K562 (cell line): ENCODE measurements around the gene ACBD4. TPM values are rescaled to one million over a fixed set of nuclear protein-coding genes. Genes with fewer than 3 reads are reported as not detected.

Source experiments
- ATF1 ChIP-seq, 2 experiments: fragments of 450-650 bp in 1 of 2; IDR thresholded peaks; 2 replicates each; pipeline ENCODE4 v1.6.1; 2016; ENCODE audit warnings: missing compliant biosample characterization in 1 of 2, missing genetic modification characterization in 1 of 2
- CEBPZ ChIP-seq: fragments of 150-350 bp; IDR thresholded peaks from 2 replicates; pipeline ENCODE4 v1.6.1; 2014; ENCODE audit warnings: low read depth, mild to moderate bottlenecking, low read length, borderline replicate concordance
- CSDE1 ChIP-seq, 2 experiments: fragments of 450-650 bp; IDR thresholded peaks; 2 replicates each; pipeline ENCODE4 v1.6.1; 2016; ENCODE audit warnings: mild to moderate bottlenecking in 1 of 2
- DMBX1 ChIP-seq: fragments of 250-450 bp; sonication (Bioruptor Pico); IDR thresholded peaks from 2 replicates; pipeline ENCODE4 v1.8.0; 2022; ENCODE audit warnings: inconsistent platforms, mild to moderate bottlenecking, moderate library complexity, borderline replicate concordance
- ETV6 ChIP-seq, 3 experiments: fragments of 150-350 bp in 1 of 3; sonication (generic) in 1 of 3; formaldehyde crosslinking in 1 of 3; IDR thresholded peaks; 2 replicates each; pipeline versions ENCODE4 v1.6.1 to v1.8.0; 2014 to 2022; ENCODE audit warnings: borderline replicate concordance in 2 of 3, low read depth in 2 of 3, antibody characterized with exemption in 1 of 3, low read length in 1 of 3, mild to moderate bottlenecking in 1 of 3, missing genetic modification reagents in 1 of 3
- FOXP1 ChIP-seq: sonication (generic); formaldehyde crosslinking; IDR thresholded peaks from 2 replicates; pipeline ENCODE4 v1.8.0; 2022; ENCODE audit warnings: mild to moderate bottlenecking, missing genetic modification reagents
- HDAC2 ChIP-seq: fragments of 450-650 bp; IDR thresholded peaks from 2 replicates; pipeline ENCODE4 v1.6.1; 2016; ENCODE audit warnings: mild to moderate bottlenecking
- HNRNPH1 ChIP-seq: fragments of 200-400 bp; formaldehyde crosslinking; optimal IDR thresholded peaks from 2 replicates; pipeline ENCODE3; 2017; ENCODE audit warnings: low read depth, mild to moderate bottlenecking, low read length, moderate library complexity
- LEF1 ChIP-seq: fragments of 450-650 bp; IDR thresholded peaks from 2 replicates; pipeline ENCODE4 v1.6.1; 2016; ENCODE audit warnings: mild to moderate bottlenecking
- MYNN ChIP-seq, 2 experiments: sonication (generic); formaldehyde crosslinking in 1 of 2; IDR thresholded peaks; 2 replicates each; pipeline versions ENCODE4 v1.5.0 to v1.6.1; 2016 to 2020; ENCODE audit warnings: antibody characterized with exemption in 1 of 2, missing genetic modification reagents in 1 of 2
- NRF1 ChIP-seq, 2 experiments: fragments of 450-650 bp; IDR thresholded peaks in 1 of 2; conservative IDR thresholded peaks in 1 of 2; 2 replicates each; pipeline ENCODE4 v1.6.1; 2014; ENCODE audit warnings: mild to moderate bottlenecking in 2 of 2
- NUFIP1 ChIP-seq: fragments of 450-650 bp; IDR thresholded peaks from 2 replicates; pipeline ENCODE4 v1.6.1; 2018; ENCODE audit not compliant: partially characterized antibody
- PTRF ChIP-seq: fragments of 450-650 bp; IDR thresholded peaks from 2 replicates; pipeline ENCODE4 v1.6.1; 2016; ENCODE audit warnings: mild to moderate bottlenecking, missing genetic modification characterization, missing compliant biosample characterization
- RFX5 ChIP-seq: IDR thresholded peaks from 2 replicates; pipeline ENCODE4 v1.6.1; 2011; ENCODE audit warnings: low read depth, mild to moderate bottlenecking, improper control_type of control experiment, low read length
- SAP30 ChIP-seq: fragments of 200-600 bp; sonication (generic); IDR thresholded peaks from 2 replicates; pipeline ENCODE4 v1.6.1; 2012; ENCODE audit warnings: borderline replicate concordance, low read depth, mild to moderate bottlenecking, moderate library complexity, low read length, control low read depth, inconsistent platforms; ENCODE audit not compliant: insufficient read depth, poor library complexity, severe bottlenecking
- TCFL5 ChIP-seq: fragments of 250-450 bp; sonication (Bioruptor Pico); conservative IDR thresholded peaks from 2 replicates; pipeline ENCODE4 v1.6.1; 2021; ENCODE audit warnings: mild to moderate bottlenecking, moderate library complexity, matching md5 sums
- THRA ChIP-seq: fragments of 450-650 bp; IDR thresholded peaks from 2 replicates; pipeline ENCODE4 v1.6.1; 2017; ENCODE audit warnings: mild to moderate bottlenecking, moderate library complexity
- ZBTB1 ChIP-seq: sonication (generic); formaldehyde crosslinking; IDR thresholded peaks from 2 replicates; pipeline ENCODE4 v1.8.1; 2023; ENCODE audit warnings: missing genetic modification reagents, low read depth, mild to moderate bottlenecking, borderline replicate concordance
- ZFP36 ChIP-seq: fragments of 150-350 bp; IDR thresholded peaks from 2 replicates; pipeline ENCODE4 v1.6.1; 2018; ENCODE audit warnings: low read length, low read depth; ENCODE audit not compliant: partially characterized antibody
- ZNF282 ChIP-seq: sonication (generic); formaldehyde crosslinking; IDR thresholded peaks from 2 replicates; pipeline ENCODE4 v1.8.1; 2023; ENCODE audit warnings: missing genetic modification reagents
- ZNF408 ChIP-seq: fragments of 250-450 bp; sonication (Bioruptor Pico); IDR thresholded peaks from 2 replicates; pipeline ENCODE4 v1.4.0; 2020; ENCODE audit warnings: low read depth, mild to moderate bottlenecking, moderate library complexity
- ZNF584 ChIP-seq: fragments of 200-800 bp; sonication (Bioruptor generic); IDR thresholded peaks from 2 replicates; pipeline ENCODE4 v1.6.1; 2016; ENCODE audit warnings: low read depth, mild to moderate bottlenecking, missing genetic modification characterization, missing compliant biosample characterization
- ZNF75A ChIP-seq: fragments of 450-650 bp; formaldehyde crosslinking; IDR thresholded peaks from 2 replicates; pipeline ENCODE4 v1.4.0; 2020; ENCODE audit warnings: mild to moderate bottlenecking
- ZNF830 ChIP-seq: fragments of 250-450 bp; sonication (Bioruptor Pico); IDR thresholded peaks from 2 replicates; pipeline ENCODE4 v1.5.0; 2021; ENCODE audit warnings: mild to moderate bottlenecking
- polyA plus RNA-seq, 8 experiments: library from polyadenylated mRNA; depleted of rRNA in 4 of 8; stranded (reverse) in 5 of 8; unstranded in 3 of 8; fragments of >200 nt; fragmentation: Nextera tagmentation in 2 of 8; fragmentation: Illumina TruSeq in 1 of 8; extraction: Ambion mirVana in 2 of 8; extraction: Trizol in 1 of 8; gene quantifications; 2 replicates each; pipeline versions ENCODE4 v1.2.1 to v1.2.3, GENCODE V29; 2011 to 2014; ENCODE audit warnings: inconsistent platforms in 1 of 8, missing spikeins in 1 of 8
- total RNA-seq, 7 experiments: library from RNA; depleted of rRNA in 6 of 7; stranded (reverse); fragments of >200 nt in 6 of 7; fragmentation: Illumina TruSeq in 2 of 7; extraction: Trizol in 2 of 7; gene quantifications; 2 replicates each; pipeline versions ENCODE4 v1.2.1 to v1.2.3, GENCODE V29; 2011 to 2021; ENCODE audit warnings: low replicate concordance in 1 of 7

Gene ACBD4
- total and polyA plus RNA-seq, 9 of the 15 experiments (the other 6 are each of a cell fraction or from before 2014, with no cell fraction given): 0.14 to 6.9 (median 4.6) TPM

- TF ChIP-seq SAP30 (peak; percentile 26), ATF1 (CRISPR knock-in tag; IDR thresholded peaks at IDR 0.05) (no peak), ATF1 (tag; IDR thresholded peaks at IDR 0.05) (no peak; the same call in 1 of the 2 replicates), LEF1 (peak; percentile 87), ZNF584 (peak; percentile 68; the same call in 1 of the 2 replicates), HNRNPH1 (no peak), ZNF408 (no peak), HDAC2 (peak; percentile 64; the same call in 1 of the 2 replicates), TCFL5 (CRISPR knock-in tag) (no peak), ETV6 (IDR thresholded peaks at IDR 0.05; ENCODE audit: borderline replicate concordance in 1 of 2, low read depth in 2 of 2, low read length in 1 of 2) (peak in 1 of 2 experiments; percentile 30; a peak in 1 of 4 replicates), ETV6 (CRISPR knock-in tag; IDR thresholded peaks at IDR 0.05; ENCODE audit: borderline replicate concordance) (no peak), PTRF (tag) (no peak), DMBX1 (peak; percentile 62; the same call in 1 of the 2 replicates), FOXP1 (CRISPR knock-in tag) (peak; percentile 90), ZFP36 (no peak), ZNF75A (no peak), ZNF830 (CRISPR knock-in tag) (0 out of 2 replicates have a peak, but pooled peaks have one; percentile 44), MYNN (IDR thresholded peaks at IDR 0.05) (no peak), MYNN (CRISPR knock-in tag; IDR thresholded peaks at IDR 0.05) (no peak), ZNF282 (CRISPR knock-in tag) (no peak), RFX5 (no peak), CSDE1 (IDR thresholded peaks at IDR 0.05) (peak in 1 of 2 experiments; percentile 22; a peak in 1 of 4 replicates), NRF1 (conservative IDR thresholded peaks at IDR 0.05 in 1 of 2, IDR thresholded peaks at IDR 0.05 in 1 of 2) (no peak), CEBPZ (0 out of 2 replicates have a peak, but pooled peaks have one; percentile 8), NUFIP1 (peak; percentile 93), ZBTB1 (CRISPR knock-in tag) (no peak), THRA (no peak)
Observed at GRCh38 chr17:45147581-45148182, 12.2 kb downstream of the ACBD4 start (continued).
